Adrenal gland (tissue), 5 donors: ENCODE results near the gene DUSP16.

Experiments used
- CTCF ChIP-seq, 6 experiments: fragments of 450-650 bp in 4 of 6; fragments of 200-600 bp in 2 of 6; sonication (generic) in 1 of 6; IDR thresholded peaks; 1 replicate in 5 of 6; 2 replicates in 1 of 6; pipeline versions ENCODE4 v1.5.1 to v1.8.0; 2016 to 2021; ENCODE audit warnings: antibody characterized with exemption in 6 of 6, mild to moderate bottlenecking in 2 of 6, moderate library complexity in 1 of 6
- POLR2A ChIP-seq, 2 donors: fragments of 450-650 bp; IDR thresholded peaks; one replicate each; pipeline ENCODE4 v1.6.1; 2017; ENCODE audit warnings: antibody characterized with exemption in 2 of 2, mild to moderate bottlenecking in 2 of 2, moderate library complexity in 1 of 2
- donor health status: DM: no; HTN: no; CAD: no.

- peak in 4 of 6 experiments; percentile 29 to 46 (median 32) for TF ChIP-seq CTCF (IDR thresholded peaks at IDR 0.05)
- peak; percentile 88 to 96 for TF ChIP-seq POLR2A (IDR thresholded peaks at IDR 0.05)
Measured at GRCh38 chr12:12562585-12563261, at the start of gene DUSP16.
